ENCODE data around the gene SDE2.
"Not testable (repeated sequence)": the region's sequence is repeated elsewhere in the genome, so short reads cannot be mapped to it uniquely, and the experiment has no call there.

SDE2 gene

DNA sequence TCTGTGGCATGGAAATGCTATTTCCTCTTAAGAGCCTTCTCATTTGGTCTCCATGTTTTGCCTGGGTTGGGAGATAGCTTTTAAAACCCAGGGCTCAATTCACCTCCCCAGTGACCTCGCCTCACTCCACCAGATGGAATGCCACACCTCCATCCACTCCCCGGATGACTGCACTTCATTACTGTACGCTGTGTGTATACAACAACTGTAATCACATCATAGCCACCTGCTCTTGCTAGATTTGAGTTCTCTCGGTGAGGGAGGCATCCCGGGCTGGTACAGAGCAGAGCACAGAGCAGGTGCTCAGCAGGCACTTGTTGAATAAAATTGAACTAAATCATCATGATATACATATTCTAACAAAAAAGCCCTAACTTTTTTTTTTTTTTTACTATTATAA, 26.0 kb downstream of the SDE2 start:
- no peak for DNase-seq

DNA sequence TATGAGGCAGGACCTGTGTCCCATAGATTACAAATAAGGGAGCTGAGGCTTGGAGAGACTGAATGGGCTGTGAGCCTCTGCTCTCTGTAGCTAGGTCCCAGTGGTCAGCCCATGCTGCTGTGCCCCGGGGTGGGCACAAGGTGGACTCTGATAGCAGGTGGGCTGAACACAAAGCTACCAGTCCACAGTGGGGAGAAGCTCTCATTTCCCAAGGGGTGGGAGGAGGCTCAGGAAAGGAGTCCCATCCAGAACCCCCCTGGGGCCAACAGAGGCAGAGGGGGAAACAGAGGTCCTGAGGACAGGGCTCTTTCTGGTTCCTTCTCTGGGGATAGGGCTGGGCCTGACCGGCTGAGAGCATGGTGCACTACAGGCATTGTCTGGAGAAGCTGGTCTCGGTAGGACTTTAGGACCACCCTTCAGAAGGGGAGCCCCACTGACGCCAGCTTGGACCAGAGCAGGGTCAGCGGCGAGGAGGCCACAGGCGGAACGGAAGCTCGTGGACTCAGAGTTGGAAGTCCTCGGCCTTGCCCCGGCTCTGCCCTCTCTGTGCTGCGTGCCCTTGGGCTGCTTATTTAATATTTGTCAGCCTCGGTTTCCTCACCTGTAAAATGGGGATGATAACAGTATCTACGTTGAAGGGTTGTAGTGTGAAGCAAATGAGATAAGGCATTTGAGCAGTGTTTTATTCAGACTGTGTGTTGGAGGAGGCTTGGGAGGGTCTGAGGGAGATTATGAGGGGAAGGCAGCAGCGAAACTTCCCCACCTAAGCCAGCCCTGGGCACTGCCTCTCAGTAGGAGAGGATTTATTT, 26.6 kb downstream of the SDE2 start:
- DNase-seq: no peak

DNA sequence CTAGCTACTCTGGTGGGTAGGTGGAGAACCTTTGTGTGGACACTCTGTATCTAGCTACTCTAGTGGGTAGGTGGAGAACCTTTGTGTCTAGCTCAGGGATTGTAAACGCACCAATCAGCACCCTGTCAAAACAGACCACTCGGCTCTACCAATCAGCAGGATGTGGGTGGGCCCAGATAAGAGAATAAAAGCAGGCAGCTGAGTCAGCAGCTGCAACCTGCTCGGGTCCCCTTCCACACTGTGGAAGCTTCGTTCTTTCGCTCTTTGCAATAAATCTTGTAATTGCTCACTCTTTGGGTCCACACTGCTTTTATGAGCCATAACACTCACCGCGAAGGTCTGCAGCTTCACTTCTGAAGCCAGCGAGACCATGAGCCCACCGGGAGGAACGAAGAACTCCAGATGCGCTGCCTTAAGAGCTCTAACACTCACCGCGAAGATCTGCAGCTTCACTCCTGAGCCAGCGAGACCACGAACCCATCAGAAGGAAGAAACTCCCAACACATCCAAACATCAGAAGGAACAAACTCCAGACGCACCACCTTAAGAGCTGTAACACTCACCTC, 28.5 kb downstream of the SDE2 start:
- not testable (repeated sequence) for DNase-seq

DNA sequence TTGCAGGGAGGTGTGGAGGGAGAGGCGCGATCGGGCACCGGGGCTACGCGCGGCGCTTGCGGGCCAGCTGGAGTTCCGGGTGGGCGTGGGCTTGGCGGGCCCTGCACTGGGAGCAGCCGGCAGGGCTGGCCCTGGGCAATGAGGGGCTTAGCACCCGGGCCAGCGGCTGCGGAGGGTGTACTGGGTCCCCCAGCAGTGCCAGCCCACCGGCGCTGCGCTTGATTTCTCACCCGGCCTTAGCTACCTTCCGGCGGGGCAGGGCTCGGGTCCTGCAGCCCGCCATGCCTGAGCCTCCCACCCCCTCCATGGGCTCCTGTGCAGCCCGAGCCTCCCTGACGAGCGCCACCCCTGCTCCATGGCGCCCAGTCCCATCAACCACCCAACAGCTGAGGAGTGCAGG, 29.4 kb downstream of the SDE2 start:
- not testable (repeated sequence) for DNase-seq

DNA sequence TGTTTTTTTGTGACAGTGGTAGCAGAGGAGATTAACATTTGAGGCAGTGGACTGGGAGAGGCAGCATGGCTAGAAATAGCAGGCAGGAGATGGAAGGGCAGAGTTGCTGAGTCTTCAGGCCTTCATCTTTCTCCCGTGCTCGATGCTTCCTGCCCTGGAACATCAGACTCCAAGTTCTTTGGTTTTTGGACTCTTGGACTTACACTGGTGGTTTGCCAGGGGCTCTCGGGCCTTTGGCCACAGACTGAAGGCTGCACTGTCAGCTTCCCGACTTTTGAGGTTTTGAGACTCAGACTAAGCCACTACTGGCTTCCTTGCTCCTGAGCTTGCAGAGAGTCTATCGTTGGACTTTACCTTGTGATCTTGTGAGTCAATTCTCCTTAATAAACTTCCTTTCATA, 33.9 kb downstream of the SDE2 start:
- DNase-seq: no peak

DNA sequence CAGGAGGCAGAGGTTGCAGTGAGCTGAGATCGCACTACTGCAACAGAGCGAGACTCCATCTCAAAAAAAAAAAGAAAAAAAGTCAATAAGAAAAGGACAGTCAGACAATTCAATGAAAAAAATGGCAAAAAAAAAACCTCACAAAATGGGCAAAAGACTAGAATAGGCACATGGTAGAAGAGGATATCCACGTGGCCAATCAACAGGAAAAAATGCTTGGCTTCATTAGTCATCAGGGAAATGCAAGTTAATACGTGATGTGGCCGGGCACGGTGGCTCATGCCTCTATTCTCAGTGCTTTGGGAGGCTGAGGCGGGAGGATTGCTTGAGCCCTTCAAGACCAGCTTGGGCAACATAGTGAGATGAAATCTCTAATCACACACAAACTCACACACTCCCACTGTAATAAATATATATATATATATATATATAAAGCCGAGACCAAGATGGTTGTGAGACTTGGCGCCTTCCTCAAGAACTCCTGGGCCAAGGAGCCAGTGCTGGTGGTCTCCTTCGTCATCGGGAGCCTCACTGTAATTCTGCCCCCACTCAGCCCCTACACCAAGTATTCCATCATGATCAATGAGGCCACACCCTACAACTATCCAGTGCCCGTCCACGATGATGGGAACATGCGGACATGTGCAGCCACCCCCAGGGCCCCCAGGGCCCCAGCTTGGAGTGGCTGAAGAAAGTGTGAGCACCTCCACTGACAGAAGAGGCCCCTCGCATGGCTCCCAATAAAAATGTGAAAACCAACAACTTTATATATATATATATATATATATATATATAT, 35.2 kb downstream of the SDE2 start:
- DNase-seq: no peak

DNA sequence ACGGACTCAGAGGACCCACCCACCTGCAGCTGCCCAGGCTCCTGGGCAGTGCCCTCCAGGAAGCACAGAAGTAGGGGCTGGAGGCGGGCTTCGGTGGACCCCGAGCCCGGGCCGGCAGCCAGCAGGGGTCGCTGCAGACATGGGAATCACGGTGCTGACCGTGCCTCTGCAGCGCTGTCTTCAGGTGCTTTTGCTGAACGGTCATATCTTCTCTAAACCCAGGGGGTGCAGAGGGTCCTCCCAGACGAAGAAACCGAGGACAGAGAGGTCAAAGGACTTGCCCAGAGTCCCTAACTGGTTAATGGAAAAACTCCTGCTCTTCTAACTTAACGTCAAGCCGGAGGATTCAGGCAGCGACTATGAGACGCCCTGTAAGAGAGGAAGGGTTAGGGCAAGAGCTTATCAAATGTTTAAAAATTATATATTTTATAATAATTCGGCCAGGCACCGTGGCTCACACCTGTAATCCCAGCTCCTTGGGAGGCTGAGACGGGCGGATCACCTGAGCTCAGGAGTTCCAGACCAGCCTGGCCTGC, 36.6 kb downstream of the SDE2 start:
- no peak for DNase-seq

DNA sequence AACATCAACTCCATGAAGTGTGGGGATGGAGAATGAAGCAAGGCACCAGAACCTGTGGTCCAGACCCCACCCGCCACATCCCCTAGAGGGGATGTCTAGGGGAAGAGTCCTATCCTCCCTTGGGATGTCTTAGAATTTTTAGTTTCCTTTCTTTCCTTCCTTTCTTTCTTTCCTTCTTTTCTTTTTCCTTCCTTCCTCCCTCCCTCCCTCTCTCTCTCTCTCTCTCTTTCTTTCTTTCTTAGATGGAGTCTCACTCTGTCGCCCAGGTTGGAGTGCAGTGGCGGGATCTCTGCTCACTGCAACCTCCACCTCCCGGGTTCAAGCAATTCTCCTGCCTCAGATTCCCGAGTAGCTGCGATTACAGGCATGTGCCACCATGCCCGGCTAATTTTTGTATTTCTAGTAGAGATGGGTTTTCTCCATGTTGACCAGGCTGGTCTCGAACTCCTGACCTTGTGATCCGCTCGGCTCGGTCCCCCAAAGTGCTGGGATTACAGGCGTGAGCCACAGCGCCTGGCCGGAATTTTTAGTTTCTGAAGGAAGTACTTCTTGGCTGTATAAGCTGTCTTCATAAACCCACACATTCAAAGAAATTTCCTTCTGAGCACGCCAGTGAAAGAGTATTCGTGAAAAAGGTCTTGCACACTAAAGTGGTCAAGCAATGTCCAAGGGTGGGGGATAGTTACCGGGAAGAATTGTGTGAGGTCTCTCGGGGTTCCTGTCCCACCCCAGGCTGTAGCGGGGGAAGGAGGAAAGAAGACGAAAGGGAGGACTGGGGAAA, 37.3 kb downstream of the SDE2 start:
- no peak for DNase-seq

DNA sequence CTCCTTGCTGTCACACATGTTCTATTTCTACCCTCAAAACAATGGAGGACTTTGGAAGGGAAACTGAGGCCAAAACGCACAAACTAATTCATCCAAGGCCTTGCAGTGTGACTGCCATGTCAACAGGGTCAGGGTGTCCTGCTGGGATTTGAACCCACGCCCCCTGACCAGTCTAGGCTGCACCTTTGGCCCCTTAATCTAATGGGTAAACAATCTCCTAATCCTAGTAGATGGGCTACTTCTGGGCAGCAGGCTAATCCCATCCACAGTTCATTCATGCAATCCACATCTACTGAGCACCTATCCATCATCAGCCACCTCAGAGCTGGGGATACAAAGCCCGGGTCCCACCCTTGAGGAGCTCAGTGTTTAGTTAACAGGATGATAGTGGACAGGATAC, 41.1 kb downstream of the SDE2 start:
- DNase-seq: no peak

DNA sequence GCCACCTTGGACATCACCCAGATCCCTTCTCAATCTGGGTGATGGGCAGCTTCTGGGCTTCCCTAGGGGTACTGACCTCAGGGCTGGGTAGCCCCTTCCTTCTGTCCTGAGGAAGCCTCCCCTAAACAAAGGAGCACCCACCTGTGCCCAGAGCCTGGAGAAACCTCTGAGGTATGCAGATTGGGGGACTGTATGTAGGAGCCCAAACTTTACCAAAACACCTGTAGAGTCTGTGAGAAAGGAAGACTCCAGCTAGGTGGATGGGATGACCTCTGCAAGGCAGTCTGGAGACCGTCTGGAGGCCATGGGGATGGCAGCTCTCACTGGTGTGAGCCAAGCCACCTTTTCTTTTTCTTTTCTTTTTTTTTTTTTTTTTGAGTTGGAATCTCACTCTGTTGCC, 44.4 kb downstream of the SDE2 start:
- no peak for DNase-seq

DNA sequence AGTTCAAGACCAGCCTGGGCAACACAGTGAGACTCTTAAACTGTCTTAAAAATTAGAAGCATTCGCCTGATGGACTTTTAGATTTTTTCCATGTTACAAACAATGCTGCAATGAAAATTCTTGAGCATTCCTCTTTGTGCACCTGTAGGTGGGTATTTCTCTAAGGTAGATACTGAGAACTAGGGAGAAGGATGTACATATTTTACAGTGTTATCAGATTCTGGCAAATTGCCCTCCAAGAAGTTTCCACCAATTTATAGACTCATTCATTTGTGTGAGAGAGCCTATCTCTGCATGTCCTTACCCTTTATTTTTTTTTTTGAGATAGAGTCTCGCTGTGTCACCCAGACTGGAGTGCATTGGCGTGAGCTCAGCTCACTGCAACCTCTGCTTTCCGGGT, 45.8 kb downstream of the SDE2 start:
- no peak for DNase-seq

DNA sequence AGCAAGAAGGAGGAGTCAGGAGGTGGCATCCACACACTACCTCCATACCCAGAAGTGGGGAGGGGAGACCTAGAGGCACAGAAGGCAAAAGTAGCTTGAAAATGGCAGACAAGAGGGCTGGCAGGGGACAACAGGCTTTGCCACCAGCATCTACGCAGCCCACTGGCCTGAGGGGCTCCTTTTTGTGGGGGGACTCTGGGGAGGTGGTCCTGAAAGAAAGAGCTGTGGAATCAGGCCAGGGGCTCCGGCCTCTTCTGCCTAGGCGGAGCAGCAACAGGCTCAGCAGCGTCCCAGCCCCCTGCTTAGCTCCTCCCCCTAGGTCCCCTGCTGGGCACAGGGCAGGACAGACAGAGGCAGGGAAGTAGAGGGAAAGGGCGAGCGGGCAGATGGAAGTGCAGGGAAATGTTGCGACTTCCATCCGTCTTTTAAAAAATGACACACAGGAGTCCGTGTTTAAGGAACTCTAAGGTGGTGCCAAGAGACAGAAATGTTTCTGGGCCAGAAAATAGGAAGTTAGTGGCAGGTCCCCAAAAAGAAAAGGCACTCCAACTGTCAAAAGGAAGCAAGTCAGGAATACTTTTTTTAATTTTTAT, 48.1 kb downstream of the SDE2 start:
- no peak for DNase-seq

DNA sequence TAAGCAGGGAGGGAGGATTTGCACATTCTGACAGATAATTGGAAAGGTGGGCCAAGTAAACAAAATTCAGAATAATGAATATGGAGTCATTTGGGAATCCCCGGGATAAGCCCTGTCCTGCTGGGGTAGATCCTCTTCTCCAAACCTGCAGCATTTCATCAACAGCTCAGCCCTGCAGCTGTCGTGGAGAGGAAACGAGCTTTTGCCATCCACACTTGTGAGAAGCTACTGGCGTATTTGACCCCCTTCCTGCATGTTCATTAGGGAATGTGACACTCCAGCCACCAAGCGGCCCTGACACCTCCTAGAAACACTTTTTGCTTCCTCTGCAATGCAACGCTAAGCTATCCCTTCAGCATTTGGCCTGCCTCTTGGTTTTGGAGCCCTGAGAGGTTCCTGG, 50.1 kb downstream of the SDE2 start:
- DNase-seq: no peak

DNA sequence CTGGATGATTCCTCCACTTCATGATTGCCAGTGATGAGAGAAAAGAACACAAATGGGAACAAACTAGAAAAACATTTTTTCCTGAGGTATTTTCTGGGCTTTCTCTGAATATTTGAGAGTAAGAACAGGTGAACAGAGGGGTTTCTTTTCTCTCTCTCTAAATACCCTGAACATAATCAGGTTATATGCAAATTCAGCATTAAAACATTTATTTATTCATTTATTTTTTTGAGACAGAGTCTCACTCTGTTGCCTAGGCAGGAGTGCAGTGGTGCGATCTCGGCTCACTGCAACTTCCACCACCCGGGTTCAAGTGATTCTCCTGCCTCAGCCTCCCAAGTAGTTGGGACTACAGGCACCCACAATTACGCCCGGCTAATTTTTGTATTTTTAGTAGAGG, 52.3 kb downstream of the SDE2 start:
- no peak for DNase-seq

DNA sequence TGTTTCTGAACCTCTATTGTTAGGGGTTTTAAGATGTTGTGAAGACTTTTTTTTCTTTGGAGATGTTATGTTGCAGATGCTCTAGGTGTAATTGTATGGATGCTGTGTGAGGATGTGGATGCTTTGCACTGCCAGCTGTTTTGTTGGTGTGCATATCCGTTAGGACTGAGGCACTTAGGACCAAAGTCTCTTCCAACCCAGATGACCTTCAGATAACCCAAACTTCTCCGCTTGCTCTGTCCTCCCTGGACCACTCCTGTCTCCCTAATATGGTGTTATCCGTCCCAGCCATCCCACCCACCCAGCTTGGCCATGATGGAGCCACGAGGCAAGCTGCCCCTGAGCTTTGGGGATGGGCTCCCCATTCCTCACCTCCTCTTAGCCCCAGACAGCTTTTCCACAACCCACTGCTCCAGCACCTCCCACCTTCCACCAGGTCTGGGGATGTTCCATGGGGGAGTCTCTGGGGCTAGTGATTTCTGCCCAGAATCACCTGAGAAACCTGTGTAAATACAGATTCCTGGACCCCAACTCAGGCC, 53.0 kb downstream of the SDE2 start:
- no peak for DNase-seq

DNA sequence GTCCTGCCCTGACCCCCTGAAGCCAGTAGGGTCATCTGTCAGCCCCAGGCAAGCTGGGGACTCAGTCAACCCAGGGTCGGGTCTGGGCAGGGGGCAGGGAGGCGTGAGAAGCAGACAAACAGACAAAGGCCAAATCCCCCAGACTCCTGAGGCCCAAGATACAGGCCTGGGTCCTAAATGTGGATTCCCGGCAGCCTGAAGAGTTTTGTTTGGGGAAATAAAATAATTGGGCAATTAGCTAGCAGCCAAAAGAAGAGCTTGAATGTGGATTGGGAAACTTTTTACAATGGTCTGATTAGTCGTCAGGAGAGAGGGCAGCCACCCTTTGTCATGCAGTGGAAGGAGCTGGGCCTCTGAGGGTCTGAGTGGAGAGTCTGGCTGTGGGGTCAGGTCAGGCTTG, 53.6 kb downstream of the SDE2 start:
- DNase-seq: no peak

DNA sequence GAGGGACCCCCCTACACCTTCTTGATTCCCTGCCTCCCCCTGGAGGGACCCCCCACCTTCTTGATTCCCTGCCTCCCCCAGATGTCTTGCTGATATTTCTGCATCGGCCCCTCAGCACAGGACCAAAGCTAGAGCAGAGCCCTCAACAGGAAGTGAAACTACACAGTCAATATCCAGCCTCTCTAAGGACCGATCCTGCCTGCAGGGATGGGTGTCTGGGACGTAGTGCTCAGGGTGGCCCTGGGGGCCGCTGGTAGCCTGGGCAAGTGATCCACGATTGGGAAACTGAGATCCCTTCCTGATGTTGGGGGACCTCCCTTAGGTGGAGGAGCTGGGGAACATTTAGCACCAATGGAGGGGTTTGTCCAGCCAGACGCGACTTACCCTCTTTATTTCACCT, 54.2 kb downstream of the SDE2 start:
- no peak for DNase-seq

DNA sequence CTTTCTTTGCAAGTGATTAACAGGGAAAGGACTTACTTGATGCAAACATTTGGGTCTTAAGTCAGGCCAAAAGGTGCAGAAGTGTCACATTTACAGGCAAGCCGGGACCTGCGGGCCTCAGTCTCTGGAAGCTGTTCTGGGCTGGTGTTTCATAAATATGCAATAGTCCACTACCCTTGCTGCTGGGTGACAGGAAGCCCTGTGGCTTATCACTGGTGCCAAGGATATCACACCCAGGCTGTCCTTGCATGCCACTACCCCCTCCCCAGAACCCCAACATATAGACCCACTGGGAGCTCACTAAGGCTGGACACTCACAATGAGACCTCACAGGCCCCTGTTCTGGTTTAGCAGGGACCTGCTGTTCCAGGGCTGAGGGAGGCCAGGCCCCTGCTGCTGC, 54.8 kb downstream of the SDE2 start:
- no peak for DNase-seq

DNA sequence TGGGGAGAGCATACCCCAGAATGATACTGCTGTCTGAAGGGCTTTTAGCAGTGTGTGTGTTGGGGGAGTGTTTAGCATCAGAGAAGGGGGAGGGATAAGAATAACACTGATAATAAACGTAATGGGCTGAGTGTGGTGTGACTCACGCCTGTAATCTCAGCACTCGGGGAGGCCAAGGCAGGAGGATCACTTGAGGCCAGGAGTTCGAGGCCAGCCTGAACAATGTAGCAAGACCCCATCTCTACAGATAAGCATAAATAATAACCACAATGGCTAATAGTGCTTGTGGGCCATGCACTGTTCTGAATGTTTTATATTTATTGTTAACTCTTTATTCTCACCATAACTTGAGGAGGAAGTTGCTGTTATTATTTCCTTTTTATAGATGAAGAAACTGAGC, 55.6 kb downstream of the SDE2 start:
- DNase-seq: no peak

DNA sequence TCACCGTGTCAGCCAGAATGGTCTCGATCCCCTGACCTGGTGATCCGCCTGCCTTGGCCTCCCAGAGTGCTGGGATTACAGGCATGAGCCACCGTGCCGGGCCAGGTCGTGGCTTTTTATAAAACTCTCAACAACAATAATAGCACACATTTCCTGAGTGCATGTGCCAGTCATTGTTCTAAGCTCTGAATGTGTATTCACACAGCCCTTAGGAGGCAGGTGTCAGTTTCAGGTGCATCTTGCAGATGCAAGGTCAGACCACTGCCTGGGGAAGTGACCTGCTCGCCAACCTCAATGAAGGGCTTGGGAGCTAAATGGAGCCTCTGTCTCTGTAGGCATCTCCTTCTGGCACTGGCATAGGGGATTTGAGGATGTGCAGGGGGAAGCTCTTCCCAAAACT, 56.6 kb downstream of the SDE2 start:
- no peak for DNase-seq

DNA sequence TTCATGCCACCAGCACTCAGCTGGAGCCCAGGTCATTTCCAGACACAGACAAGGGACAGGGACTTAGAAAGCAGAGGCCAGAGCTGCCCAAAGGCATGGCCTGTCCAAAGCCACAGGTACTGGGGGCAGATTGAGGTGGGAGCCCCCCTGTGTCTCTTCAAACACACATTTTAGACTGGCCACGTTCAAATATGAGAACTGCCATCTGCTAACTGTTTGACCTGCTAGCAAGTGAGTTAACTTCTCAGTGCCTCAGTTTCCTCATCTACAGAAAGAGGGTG, 57.3 kb downstream of the SDE2 start:
- no peak for DNase-seq

DNA sequence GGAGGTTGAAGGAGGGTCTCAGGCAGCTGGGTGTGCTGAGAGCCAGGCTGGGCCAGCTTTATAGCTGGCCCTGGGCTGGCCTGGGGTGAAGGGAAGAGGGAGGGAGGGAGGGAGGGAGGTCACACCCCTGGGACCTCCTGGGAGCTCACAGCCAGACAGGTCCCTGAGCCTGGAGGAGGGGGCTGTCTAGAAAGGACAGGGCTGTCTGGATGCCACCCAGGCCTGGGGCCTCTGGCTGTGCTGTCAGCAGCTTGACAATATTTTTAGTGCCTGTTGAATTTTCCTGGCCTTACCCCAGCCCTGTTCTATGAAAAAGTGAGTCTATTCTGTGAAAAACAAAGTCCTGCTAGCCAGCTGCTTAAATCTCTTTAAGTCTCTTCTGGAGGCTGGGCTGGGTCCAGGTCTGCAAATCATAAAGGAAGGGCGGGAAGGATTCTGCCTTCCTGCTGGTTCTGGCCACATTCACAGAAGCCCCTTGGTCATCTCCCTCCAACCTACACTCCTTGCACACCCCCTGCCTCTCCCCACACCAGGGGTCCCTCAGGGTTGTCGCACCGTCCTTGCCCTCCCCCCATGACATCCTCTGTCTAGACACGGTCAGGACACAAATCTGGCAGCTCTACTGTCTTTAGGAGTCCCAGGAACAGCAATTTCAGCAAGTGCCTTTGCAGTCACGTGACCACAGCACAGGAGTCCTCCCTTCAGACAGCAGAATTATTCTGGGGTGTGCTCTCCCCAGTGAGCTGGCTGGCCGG, 57.8 kb downstream of the SDE2 start, which contains the start of gene LEFTY2:
TSS of gene LEFTY2 (minus strand) at position 34 of the 755 bp plus-strand sequence. CDS start 80 bp downstream, outside the sequence.
- no peak for DNase-seq
